GM12801 (cell line): ENCODE data around the gene ZNF107.

Source experiments
- TF ChIP-seq, protein P1 (sequence below): IDR thresholded peaks from one replicate; pipeline ENCODE4 v1.5.1; 2011; ENCODE audit warnings: control low read depth; ENCODE audit not compliant: insufficient read length; ENCODE audit errors: extremely low read depth

ZNF107 gene

GRCh38 chr7:64637521-64638445 lies 28.1 kb upstream of the ZNF107 start:
- TF ChIP-seq, protein P1, sequence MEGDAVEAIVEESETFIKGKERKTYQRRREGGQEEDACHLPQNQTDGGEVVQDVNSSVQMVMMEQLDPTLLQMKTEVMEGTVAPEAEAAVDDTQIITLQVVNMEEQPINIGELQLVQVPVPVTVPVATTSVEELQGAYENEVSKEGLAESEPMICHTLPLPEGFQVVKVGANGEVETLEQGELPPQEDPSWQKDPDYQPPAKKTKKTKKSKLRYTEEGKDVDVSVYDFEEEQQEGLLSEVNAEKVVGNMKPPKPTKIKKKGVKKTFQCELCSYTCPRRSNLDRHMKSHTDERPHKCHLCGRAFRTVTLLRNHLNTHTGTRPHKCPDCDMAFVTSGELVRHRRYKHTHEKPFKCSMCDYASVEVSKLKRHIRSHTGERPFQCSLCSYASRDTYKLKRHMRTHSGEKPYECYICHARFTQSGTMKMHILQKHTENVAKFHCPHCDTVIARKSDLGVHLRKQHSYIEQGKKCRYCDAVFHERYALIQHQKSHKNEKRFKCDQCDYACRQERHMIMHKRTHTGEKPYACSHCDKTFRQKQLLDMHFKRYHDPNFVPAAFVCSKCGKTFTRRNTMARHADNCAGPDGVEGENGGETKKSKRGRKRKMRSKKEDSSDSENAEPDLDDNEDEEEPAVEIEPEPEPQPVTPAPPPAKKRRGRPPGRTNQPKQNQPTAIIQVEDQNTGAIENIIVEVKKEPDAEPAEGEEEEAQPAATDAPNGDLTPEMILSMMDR = no peak

DNA sequence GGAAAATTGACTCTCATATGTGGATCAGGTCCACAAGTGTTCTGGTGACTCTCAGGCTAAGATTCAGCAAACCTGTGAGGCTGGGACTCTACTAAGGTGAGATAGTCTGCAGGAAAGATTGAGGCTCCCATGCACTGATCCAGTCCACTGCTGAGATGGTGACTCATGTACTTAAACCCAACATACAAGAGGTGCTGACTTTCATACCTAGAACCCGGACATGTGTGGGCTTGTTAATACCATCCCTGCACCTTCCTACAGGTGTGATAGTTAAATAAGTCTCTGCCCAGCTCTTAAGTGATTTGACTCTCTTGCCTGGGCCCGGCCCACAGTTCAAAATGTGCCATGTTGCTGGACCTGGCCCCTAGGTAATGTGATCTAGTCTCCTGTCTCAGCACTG lies 27.1 kb upstream of the ZNF107 start:
- TF ChIP-seq, protein P1 = no peak

- TF ChIP-seq, protein P1 = no peak
These were observed 26.5 kb upstream of the ZNF107 start for GRCh38 chr7:64639267-64640001.

GRCh38 chr7:64640504-64640903 lies 25.4 kb upstream of the ZNF107 start:
- TF ChIP-seq, protein P1 = no peak

GRCh38 chr7:64642046-64642445 lies 23.9 kb upstream of the ZNF107 start:
- TF ChIP-seq, protein P1 = no peak

- TF ChIP-seq, protein P1 = no peak
These were observed 23.1 kb upstream of the ZNF107 start for GRCh38 chr7:64642875-64643274.

DNA sequence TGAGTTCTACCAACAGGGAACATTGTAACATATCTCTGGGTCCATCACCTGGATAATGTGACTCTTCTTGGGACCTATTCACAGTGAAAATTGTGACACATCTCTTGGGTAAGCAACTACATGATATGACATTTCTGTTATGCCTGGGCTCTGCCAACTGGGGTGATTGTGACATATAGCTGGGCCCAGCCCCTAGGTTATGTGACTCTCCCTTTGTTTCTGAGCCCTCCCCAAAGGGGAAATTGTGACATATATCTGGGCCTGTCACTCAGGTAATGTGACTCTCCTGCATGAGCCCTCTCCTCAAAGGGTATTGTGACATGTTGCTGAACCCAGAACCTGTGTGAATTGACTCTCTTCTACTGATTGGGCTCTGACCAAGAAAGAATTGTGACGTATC lies 22.4 kb upstream of the ZNF107 start:
- TF ChIP-seq, protein P1 = no peak
